Kidney (tissue), 14 donors: ENCODE measurements around the gene GPC1. TPM values are rescaled to one million over a fixed set of nuclear protein-coding genes. Genes with fewer than 3 reads are reported as not detected.

Source experiments
- DNase-seq, 5 donors: peaks; one replicate each; pipeline ENCODE4 v3.0.0-alpha.2; 2013 to 2020
- FAIRE-seq: peaks from 2 replicates; lab custom pipeline; 2012; peaks lifted over from hg19 to GRCh38; lab: Jason Lieb, UNC
- H3K27ac ChIP-seq, 2 donors: one replicate each; pipeline ENCODE4 v1.7.0; 2013; ENCODE audit warnings: low read depth in 2 of 2, low read length in 2 of 2, inconsistent platforms in 1 of 2
- H3K27me3 ChIP-seq: one replicate; pipeline ENCODE4 v1.7.1; 2013; ENCODE audit warnings: low read length, inconsistent platforms; ENCODE audit not compliant: control insufficient read depth, insufficient read depth
- H3K36me3 ChIP-seq, 3 donors: one replicate each; pipeline versions ENCODE4 v1.7.0 to v1.7.1; 2013; ENCODE audit warnings: low read length in 3 of 3, control low read depth in 1 of 3, inconsistent platforms in 1 of 3; ENCODE audit not compliant: insufficient read depth in 3 of 3, control insufficient read depth in 2 of 3
- H3K4me1 ChIP-seq, 3 donors: one replicate each; pipeline versions ENCODE4 v1.7.0 to v1.7.1; 2013; ENCODE audit warnings: low read length in 3 of 3, inconsistent platforms in 1 of 3, low read depth in 1 of 3; ENCODE audit not compliant: control insufficient read depth in 2 of 3, insufficient read depth in 2 of 3
- H3K4me3 ChIP-seq, 3 donors: one replicate each; pipeline versions ENCODE4 v1.7.0 to v1.8.1; 2013; ENCODE audit warnings: low read length in 3 of 3, control low read depth in 1 of 3, inconsistent platforms in 1 of 3
- H3K9ac ChIP-seq, 3 donors: one replicate each; pipeline versions ENCODE4 v1.7.0 to v1.7.1; 2013; ENCODE audit warnings: low read length in 3 of 3, control low read depth in 1 of 3, inconsistent platforms in 1 of 3
- H3K9me3 ChIP-seq, 3 donors: one replicate each; pipeline versions ENCODE4 v1.7.0 to v1.7.1; 2013; ENCODE audit warnings: low read length in 3 of 3, control low read depth in 1 of 3, inconsistent platforms in 1 of 3; ENCODE audit not compliant: control insufficient read depth in 2 of 3, insufficient read depth in 1 of 3
- intact Hi-C: fragments of 100-400 bp; cut with DNase I; formaldehyde crosslinking; loops from one replicate; pipeline ENCODE4 v1.11.1; 2022
- polyA plus RNA-seq: library from polyadenylated mRNA; stranded (reverse); fragments of 350-450 nt; fragmentation: Illumina TruSeq; extraction: RNeasy Lipid Tissue Mini Kit (QIAGEN cat#74804); gene quantifications from one replicate; pipeline ENCODE4 v1.2.3, GENCODE V29; 2014; ENCODE audit warnings: low read depth, low replicate concordance; ENCODE audit not compliant: insufficient read depth
- total RNA-seq: library from RNA; stranded (reverse); fragmentation: NEBNext Ultra II Directional; extraction: Animal tissue kit (Norgen Biotek cat#: 25700); gene quantifications from one replicate; pipeline ENCODE4 v1.2.1, GENCODE V29; 2021
- TF ChIP-seq, protein P1 (sequence below): IDR thresholded peaks from 3 replicates; pipeline ENCODE4 v1.5.1; 2012; ENCODE audit warnings: mild to moderate bottlenecking, moderate library complexity, borderline replicate concordance; ENCODE audit not compliant: insufficient read depth; ENCODE audit errors: extremely low read depth
- donor health status: control.
- donor health status: control.
- donor health status: control.
- donor health status: control.
- donor health status: control.
- donor health status: DM: yes; HTN: yes; CAD: no.
- donor health status: Normal renal cell carcinoma (clear cell type).

GPC1 gene
- total and polyA plus RNA-seq, 2 donors from 2014 or later: 18.4 to 124 TPM

GRCh38 chr2:240419271-240419670 lies 16.2 kb upstream of the GPC1 start:
- no peak for FAIRE-seq
- no peaks in the 10 kb centered on the region for H3K36me3 ChIP-seq
- no peak overlapping the region for H3K9ac ChIP-seq
- H3K4me1 ChIP-seq: no peaks in the 10 kb centered on the region
- DNase-seq: peak in 2 of 5 donors; percentile 5 to 42
- H3K9me3 ChIP-seq: peaks cover 0 to 12% (median 2%) of the 10 kb centered on the region in 3 donors
- no peaks in the 10 kb centered on the region for H3K27me3 ChIP-seq
- TF ChIP-seq, protein P1, sequence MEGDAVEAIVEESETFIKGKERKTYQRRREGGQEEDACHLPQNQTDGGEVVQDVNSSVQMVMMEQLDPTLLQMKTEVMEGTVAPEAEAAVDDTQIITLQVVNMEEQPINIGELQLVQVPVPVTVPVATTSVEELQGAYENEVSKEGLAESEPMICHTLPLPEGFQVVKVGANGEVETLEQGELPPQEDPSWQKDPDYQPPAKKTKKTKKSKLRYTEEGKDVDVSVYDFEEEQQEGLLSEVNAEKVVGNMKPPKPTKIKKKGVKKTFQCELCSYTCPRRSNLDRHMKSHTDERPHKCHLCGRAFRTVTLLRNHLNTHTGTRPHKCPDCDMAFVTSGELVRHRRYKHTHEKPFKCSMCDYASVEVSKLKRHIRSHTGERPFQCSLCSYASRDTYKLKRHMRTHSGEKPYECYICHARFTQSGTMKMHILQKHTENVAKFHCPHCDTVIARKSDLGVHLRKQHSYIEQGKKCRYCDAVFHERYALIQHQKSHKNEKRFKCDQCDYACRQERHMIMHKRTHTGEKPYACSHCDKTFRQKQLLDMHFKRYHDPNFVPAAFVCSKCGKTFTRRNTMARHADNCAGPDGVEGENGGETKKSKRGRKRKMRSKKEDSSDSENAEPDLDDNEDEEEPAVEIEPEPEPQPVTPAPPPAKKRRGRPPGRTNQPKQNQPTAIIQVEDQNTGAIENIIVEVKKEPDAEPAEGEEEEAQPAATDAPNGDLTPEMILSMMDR: no peak
- no peak overlapping the region for H3K27ac ChIP-seq
- no peak overlapping the region for H3K4me3 ChIP-seq
- intact Hi-C loops: no loop called here

DNA sequence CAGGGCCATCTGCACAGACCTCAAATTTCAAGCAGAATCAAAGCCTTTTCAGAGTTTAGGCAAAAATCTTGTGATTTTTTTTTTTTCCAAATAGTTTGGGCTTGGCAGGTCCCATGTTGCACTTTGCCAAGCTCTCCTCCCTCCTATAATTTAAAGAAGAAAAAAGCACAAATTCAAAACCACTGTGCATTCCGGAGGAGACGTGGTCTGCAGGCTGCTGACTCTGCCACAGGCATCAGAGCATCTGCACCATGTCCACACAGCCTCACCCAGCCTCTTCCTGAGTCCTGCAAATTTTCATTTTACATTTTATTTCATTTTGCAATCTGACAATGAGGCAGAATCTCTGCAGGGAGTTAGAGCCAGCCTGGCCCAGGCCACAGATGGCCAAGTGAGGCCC lies 15.7 kb upstream of the GPC1 start:
- H3K27ac ChIP-seq: no peak overlapping the region
- H3K36me3 ChIP-seq: no peaks in the 10 kb centered on the region
- no peaks in the 10 kb centered on the region for H3K27me3 ChIP-seq
- H3K9me3 ChIP-seq: peaks cover 0 to 12% (median 2%) of the 10 kb centered on the region in 3 donors
- intact Hi-C loops: no loop called here
- FAIRE-seq (no peak), DNase-seq (peak in 1 of 5 donors; percentile 0)
- no peak overlapping the region for H3K4me3 ChIP-seq
- TF ChIP-seq, protein P1: no peak
- H3K4me1 ChIP-seq: no peaks in the 10 kb centered on the region
- H3K9ac ChIP-seq: no peak overlapping the region

GRCh38 chr2:240420206-240421104 lies 15.0 kb upstream of the GPC1 start:
- FAIRE-seq (no peak), DNase-seq (peak in 2 of 5 donors; percentile 27 to 35)
- intact Hi-C loops: no loop called here

More at GRCh38 chr2:240420206-240421104, 15.0 kb upstream of the GPC1 start:
- Histone ChIP-seq H3K27ac (no peak overlapping the region), H3K36me3 (no peaks in the 10 kb centered on the region), H3K9ac (no peak overlapping the region), H3K27me3 (no peaks in the 10 kb centered on the region), H3K9me3 (peaks cover 0 to 12% (median 2%) of the 10 kb centered on the region in 3 donors), H3K4me1 (no peaks in the 10 kb centered on the region), H3K4me3 (no peak overlapping the region)
- TF ChIP-seq, protein P1: no peak
